GM18867 (cell line): ENCODE measurements around the gene LCE1D.

ENCODE experiments used
- ATAC-seq: cut with Tn5 transposase; IDR thresholded peaks from one replicate; pipeline ENCODE4 v1.9.1; 2021; ENCODE audit warnings: mild to moderate bottlenecking, moderate library complexity; ENCODE audit not compliant: unreplicated experiment

Gene LCE1D

GRCh38 chr1:152796421-152796820 is at the start of gene LCE1D:
LCE1D (plus strand) TSS chr1:152796721; CDS start chr1:152797795, 1,074 bp downstream.
- ATAC-seq: no peak

GRCh38 chr1:152747831-152748230 is 48.7 kb upstream of the LCE1D start:
- ATAC-seq: no peak

GRCh38 chr1:152752225-152752624 is 44.3 kb upstream of the LCE1D start:
- ATAC-seq: no peak

- ATAC-seq: no peak
Measured at GRCh38 chr1:152753586-152753985, 42.9 kb upstream of the LCE1D start.

GRCh38 chr1:152756872-152757271 is 39.6 kb upstream of the LCE1D start:
- ATAC-seq: no peak

- no peak for ATAC-seq
Measured at GRCh38 chr1:152757747-152758146, 38.8 kb upstream of the LCE1D start, which contains the start of gene KPRP. KPRP (plus strand) TSS chr1:152758025; CDS start chr1:152759589, 1,564 bp downstream.

- no peak for ATAC-seq
Measured at GRCh38 chr1:152758636-152759035, 37.9 kb upstream of the LCE1D start.

- no peak for ATAC-seq
Measured at GRCh38 chr1:152759453-152760173, 36.9 kb upstream of the LCE1D start.

GRCh38 chr1:152760551-152761190 is 35.9 kb upstream of the LCE1D start:
- ATAC-seq: no peak

GRCh38 chr1:152761609-152762213 is 34.8 kb upstream of the LCE1D start:
- no peak for ATAC-seq

- ATAC-seq: no peak
Measured at GRCh38 chr1:152768847-152769533, 27.5 kb upstream of the LCE1D start.

GRCh38 chr1:152770411-152770810 is 26.1 kb upstream of the LCE1D start:
- no peak for ATAC-seq

- ATAC-seq: no peak
Measured at GRCh38 chr1:152774875-152775274, 21.6 kb upstream of the LCE1D start, which contains the start of gene LCE1F. LCE1F (plus strand) TSS chr1:152775140; CDS start chr1:152776372, 1,232 bp downstream.

- no peak for ATAC-seq
Measured at GRCh38 chr1:152776361-152776760, 20.2 kb upstream of the LCE1D start.

- ATAC-seq: no peak
Measured at GRCh38 chr1:152777510-152778137, 18.9 kb upstream of the LCE1D start.

GRCh38 chr1:152783095-152783494 is 13.4 kb upstream of the LCE1D start:
- ATAC-seq: no peak

GRCh38 chr1:152786077-152786476 is 10.4 kb upstream of the LCE1D start, which contains the start of gene LCE1E:
LCE1E (plus strand) TSS chr1:152786257; CDS start chr1:152787300, 1,043 bp downstream.
- ATAC-seq: no peak

GRCh38 chr1:152795686-152796085 is 835 bp upstream of the LCE1D start:
- no peak for ATAC-seq

- ATAC-seq: no peak
Measured at GRCh38 chr1:152801333-152801732, 4.8 kb downstream of the LCE1D start.

- no peak for ATAC-seq
Measured at GRCh38 chr1:152806576-152806975, 10.1 kb downstream of the LCE1D start, which contains the start of gene LCE1C. LCE1C (minus strand) TSS chr1:152806651; CDS start chr1:152805478, 1,173 bp downstream.

- no peak for ATAC-seq
Measured at GRCh38 chr1:152811050-152811449, 14.5 kb downstream of the LCE1D start.
